Stomach smooth muscle (tissue), 2 donors: ENCODE results near the gene EXOC4.

Source experiments
- H3K27ac ChIP-seq: one replicate; pipeline ENCODE4 v1.7.0; 2013; ENCODE audit warnings: mild to moderate bottlenecking, low read length, inconsistent platforms
- H3K27me3 ChIP-seq, 2 donors: one replicate each; pipeline ENCODE4 v1.7.0; 2013; ENCODE audit warnings: low read length in 2 of 2; ENCODE audit not compliant: insufficient read depth in 2 of 2, control insufficient read depth in 1 of 2
- H3K36me3 ChIP-seq, 2 donors: one replicate each; pipeline ENCODE4 v1.7.0; 2013; ENCODE audit warnings: low read length in 2 of 2; ENCODE audit not compliant: control insufficient read depth in 2 of 2, insufficient read depth in 2 of 2
- H3K4me1 ChIP-seq: one replicate; pipeline ENCODE4 v1.7.0; 2013; ENCODE audit warnings: low read length; ENCODE audit not compliant: control insufficient read depth, insufficient read depth
- H3K4me3 ChIP-seq, 2 donors: one replicate each; pipeline ENCODE4 v1.7.0; 2013; ENCODE audit warnings: low read length in 2 of 2
- H3K9ac ChIP-seq, 2 donors: one replicate each; pipeline ENCODE4 v1.7.0; 2013; ENCODE audit warnings: low read length in 2 of 2, mild to moderate bottlenecking in 1 of 2
- H3K9me3 ChIP-seq, 2 donors: one replicate each; pipeline ENCODE4 v1.7.0; 2013; ENCODE audit warnings: low read length in 2 of 2; ENCODE audit not compliant: control insufficient read depth in 2 of 2
- donor health status: healthy.
- donor health status: Pancreatic carcinoma.

The EXOC4 gene

GRCh38 chr7:133815611-133816210 lies 562.8 kb downstream of the EXOC4 start:
- Histone ChIP-seq H3K27ac (no peak overlapping the region), H3K9ac (no peak overlapping the region), H3K9me3 (no peaks in the 10 kb centered on the region), H3K36me3 (peaks cover 6 to 9% of the 10 kb centered on the region in 2 donors), H3K4me3 (no peak overlapping the region), H3K4me1 (no peaks in the 10 kb centered on the region), H3K27me3 (no peaks in the 10 kb centered on the region)

DNA sequence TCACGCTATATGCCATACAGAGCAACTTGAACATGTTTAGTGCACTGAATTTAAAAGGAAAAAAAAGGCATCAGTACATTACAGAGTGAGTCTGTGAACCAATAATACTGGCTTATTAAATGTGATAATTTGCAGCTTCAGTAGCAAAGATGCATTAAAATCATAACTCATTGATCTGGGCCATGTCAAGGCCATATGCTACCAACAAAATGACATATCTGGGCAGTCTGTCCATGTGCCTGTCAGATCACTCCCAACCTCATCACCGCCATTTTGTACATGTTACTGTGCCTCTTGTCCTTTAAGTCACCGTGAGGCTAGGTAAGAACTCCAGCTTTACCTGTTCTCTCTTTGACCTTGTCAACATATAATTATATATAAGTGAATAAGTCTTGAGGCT lies 566.8 kb downstream of the EXOC4 start:
- Histone ChIP-seq H3K9ac (no peak overlapping the region), H3K27me3 (no peaks in the 10 kb centered on the region), H3K36me3 (peaks cover 6 to 9% of the 10 kb centered on the region in 2 donors), H3K9me3 (no peaks in the 10 kb centered on the region), H3K27ac (no peak overlapping the region), H3K4me1 (no peaks in the 10 kb centered on the region), H3K4me3 (no peak overlapping the region)

- Histone ChIP-seq H3K27ac (no peak overlapping the region), H3K9ac (no peak overlapping the region), H3K9me3 (no peaks in the 10 kb centered on the region), H3K4me1 (no peaks in the 10 kb centered on the region), H3K4me3 (no peak overlapping the region), H3K36me3 (peaks cover 6 to 9% of the 10 kb centered on the region in 2 donors), H3K27me3 (no peaks in the 10 kb centered on the region)
Measured at GRCh38 chr7:133820584-133820983, 567.7 kb downstream of the EXOC4 start.

DNA sequence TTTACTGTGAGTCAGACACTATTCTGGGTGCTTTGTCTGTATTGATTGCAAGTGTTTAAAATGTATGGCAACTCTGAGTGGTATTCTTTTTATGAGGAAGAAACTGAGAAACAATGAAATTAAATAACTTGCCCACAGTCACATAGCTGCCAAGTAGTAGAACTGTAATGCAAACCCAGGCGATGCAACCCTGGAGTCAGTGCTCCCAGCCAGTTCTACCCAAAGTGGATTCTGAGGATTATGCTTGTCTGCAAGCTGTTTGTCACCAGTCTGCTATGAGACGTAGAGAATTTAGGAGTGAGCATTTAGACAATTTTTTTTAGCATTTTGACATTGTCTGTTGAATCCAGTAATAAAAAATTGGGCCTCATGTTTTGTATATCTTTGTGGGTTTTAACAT lies 568.3 kb downstream of the EXOC4 start:
- Histone ChIP-seq H3K27ac (no peak overlapping the region), H3K4me1 (no peaks in the 10 kb centered on the region), H3K36me3 (peaks cover 6 to 9% of the 10 kb centered on the region in 2 donors), H3K9ac (no peak overlapping the region), H3K27me3 (no peaks in the 10 kb centered on the region), H3K9me3 (no peaks in the 10 kb centered on the region), H3K4me3 (no peak overlapping the region)

DNA sequence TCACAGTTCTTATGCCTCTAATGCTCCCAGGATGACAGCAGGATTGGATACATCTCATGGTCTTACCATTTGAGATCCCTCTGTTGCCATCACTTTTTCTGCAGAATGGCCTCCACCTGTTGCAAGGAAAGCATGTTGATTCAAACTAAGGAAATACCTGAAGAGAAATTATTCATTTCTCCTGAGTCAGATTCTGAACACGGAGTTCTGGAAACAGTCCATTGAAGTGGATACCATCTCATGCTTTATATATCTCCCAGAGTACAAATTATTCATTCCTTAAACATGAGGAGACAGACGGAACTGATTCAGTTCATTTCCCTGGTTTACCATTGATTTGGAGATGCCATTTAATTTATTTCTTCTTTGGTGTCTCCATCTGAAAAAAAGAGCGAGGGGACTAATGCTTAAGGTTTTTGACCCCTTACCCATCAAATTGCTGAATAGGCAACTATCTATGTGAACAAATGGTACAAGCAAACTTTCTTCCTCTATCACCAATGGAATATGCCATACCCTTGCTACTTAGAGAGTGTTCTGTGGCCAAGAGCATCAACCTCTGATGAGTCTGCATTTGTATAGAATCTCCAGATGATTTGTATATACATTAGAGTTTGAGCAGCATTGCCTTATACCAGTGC lies 569.2 kb downstream of the EXOC4 start:
- Histone ChIP-seq H3K4me3 (no peak overlapping the region), H3K9ac (no peak overlapping the region), H3K4me1 (no peaks in the 10 kb centered on the region), H3K27me3 (no peaks in the 10 kb centered on the region), H3K27ac (no peak overlapping the region), H3K9me3 (no peaks in the 10 kb centered on the region), H3K36me3 (peaks cover 6 to 9% of the 10 kb centered on the region in 2 donors)

GRCh38 chr7:133822868-133823552 lies 570.1 kb downstream of the EXOC4 start:
- Histone ChIP-seq H3K9ac (no peak overlapping the region), H3K27me3 (no peaks in the 10 kb centered on the region), H3K27ac (no peak overlapping the region), H3K4me3 (no peak overlapping the region), H3K9me3 (no peaks in the 10 kb centered on the region), H3K4me1 (no peaks in the 10 kb centered on the region), H3K36me3 (peaks cover 4 to 9% of the 10 kb centered on the region in 2 donors)

- Histone ChIP-seq H3K4me1 (no peaks in the 10 kb centered on the region), H3K36me3 (peaks cover 0 to 3% of the 10 kb centered on the region in 2 donors), H3K27ac (no peak overlapping the region), H3K9ac (no peak overlapping the region), H3K9me3 (no peaks in the 10 kb centered on the region), H3K4me3 (no peak overlapping the region), H3K27me3 (no peaks in the 10 kb centered on the region)
Measured at GRCh38 chr7:133824132-133824531, 571.3 kb downstream of the EXOC4 start.

- H3K4me1 ChIP-seq, result no peaks in the 10 kb centered on the region
- peaks cover 0 to 4% of the 10 kb centered on the region in 2 donors for H3K9me3 ChIP-seq
- no peak overlapping the region for H3K9ac ChIP-seq
- H3K4me3 ChIP-seq, result no peak overlapping the region
- H3K27me3 ChIP-seq, result no peaks in the 10 kb centered on the region
- H3K36me3 ChIP-seq, result no peaks in the 10 kb centered on the region
- H3K27ac ChIP-seq, result no peak overlapping the region
Measured at GRCh38 chr7:133827707-133828623, 575.1 kb downstream of the EXOC4 start.

DNA sequence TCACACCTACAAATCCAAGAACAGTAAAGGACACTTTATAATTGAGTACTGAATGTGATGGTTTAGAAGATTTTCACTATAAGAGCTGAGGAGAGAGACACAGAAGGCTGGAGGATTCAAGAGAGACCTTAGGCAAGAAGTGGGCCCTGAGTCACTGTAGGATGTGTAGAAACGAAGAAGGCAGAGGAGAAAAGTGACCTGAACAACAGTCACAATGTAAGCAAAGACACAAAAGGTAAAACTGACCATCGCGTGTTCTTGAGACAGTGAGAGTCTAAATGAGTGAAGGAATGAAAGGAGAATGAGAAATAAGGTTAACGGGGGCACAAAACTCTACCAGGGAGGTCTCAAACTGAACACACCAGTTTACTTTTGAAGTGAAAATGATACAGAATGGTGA lies 576.0 kb downstream of the EXOC4 start:
- Histone ChIP-seq H3K27me3 (no peaks in the 10 kb centered on the region), H3K36me3 (no peaks in the 10 kb centered on the region), H3K4me1 (no peaks in the 10 kb centered on the region), H3K9me3 (peaks cover 0 to 4% of the 10 kb centered on the region in 2 donors), H3K27ac (no peak overlapping the region), H3K4me3 (no peak overlapping the region), H3K9ac (no peak overlapping the region)

- Histone ChIP-seq H3K4me1 (no peaks in the 10 kb centered on the region), H3K27me3 (no peaks in the 10 kb centered on the region), H3K36me3 (no peaks in the 10 kb centered on the region), H3K4me3 (no peak overlapping the region), H3K27ac (no peak overlapping the region), H3K9ac (no peak overlapping the region), H3K9me3 (peaks cover 0 to 4% of the 10 kb centered on the region in 2 donors)
Measured at GRCh38 chr7:133829336-133829897, 576.5 kb downstream of the EXOC4 start.
